Measurements from ENCODE around the gene GRWD1. TPM values are rescaled to one million over a fixed set of nuclear protein-coding genes. Genes with fewer than 3 reads are reported as not detected.

GRWD1 gene
- total RNA-seq, 8 experiments from 2014 or later, result 10.6 to 46.5 (median 21.8) TPM

DNA sequence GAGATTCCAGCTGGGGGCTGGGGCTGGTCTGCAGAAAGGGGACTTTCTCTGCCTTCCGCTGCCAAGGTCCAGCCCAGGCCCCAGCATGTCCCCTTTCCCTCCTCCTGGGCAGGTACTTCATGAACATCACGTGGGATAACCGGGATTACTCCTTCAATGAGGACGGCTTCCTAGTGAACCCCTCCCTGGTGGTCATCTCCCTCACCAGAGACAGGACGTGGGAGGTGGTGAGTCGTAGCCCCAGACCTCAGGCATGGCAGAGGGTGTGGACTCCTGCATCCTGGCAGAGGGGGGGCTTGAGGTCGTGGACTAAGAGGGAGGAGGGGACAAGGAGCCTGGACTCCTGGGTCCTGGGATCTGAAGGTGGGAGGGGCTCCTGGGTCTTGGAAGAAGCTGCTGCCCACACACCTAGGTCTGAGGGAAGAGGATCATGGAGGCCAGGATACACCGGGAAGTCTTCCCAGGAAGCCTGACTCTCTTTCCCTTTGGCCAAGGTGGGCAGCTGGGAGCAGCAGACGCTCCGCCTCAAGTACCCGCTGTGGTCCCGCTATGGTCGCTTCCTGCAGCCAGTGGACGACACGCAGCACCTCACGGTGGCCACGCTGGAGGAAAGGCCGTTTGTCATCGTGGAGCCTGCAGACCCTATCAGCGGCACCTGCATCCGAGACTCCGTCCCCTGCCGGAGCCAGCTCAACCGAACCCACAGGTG, 31.8 kb upstream of the GRWD1 start:
- in situ Hi-C loops (cut with MboI; ENCODE audit: low pct_unique_long_range_greater_than_20kb in 2 of 9, low sequenced_read_pairs in 9 of 9, unreplicated experiment in 9 of 9), result no loop called here
- WGBS, 10 experiments, result 4 to 100% (median 56%) methylated on average over 1 to 9 of the region's 24 CpGs; no CpG with 5 or more reads in 6 of the 10 experiments
- Histone ChIP-seq H3K27ac (no peak overlapping the region), H3K4me1 (replicated peaks in 1 of 2) (peaks cover 4 to 9% of the 10 kb centered on the region in 2 donors), H3K4me3 (no peak overlapping the region)
- ATAC-seq (replicated peaks in 6 of 8), result peak in 2 of 8 experiments; percentile 25 to 43

DNA sequence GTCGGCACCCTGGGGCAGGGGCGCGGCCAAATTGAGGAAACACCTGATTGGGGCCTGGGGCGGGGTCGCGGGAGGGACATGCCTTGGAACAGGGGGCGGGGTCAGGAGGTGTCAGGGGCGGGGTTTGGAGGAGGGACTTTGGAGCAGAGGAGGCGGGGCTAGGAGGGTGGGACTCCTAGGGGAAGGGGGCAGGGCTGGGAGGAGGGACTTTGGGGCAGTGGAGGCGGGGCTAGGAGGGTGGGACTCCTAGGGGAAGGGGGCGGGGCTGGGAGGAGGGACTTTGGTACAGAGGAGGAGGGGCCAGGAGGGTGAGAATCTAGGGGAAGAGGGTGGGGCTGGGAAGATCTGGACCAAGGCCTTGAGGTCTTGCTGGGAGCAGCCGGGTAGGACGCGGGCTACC, 30.4 kb upstream of the GRWD1 start:
- 40% methylated on average over 2 of the region's 14 CpGs; no CpG with 5 or more reads in 9 of the 10 experiments for WGBS, 10 experiments
- ATAC-seq (replicated peaks in 6 of 8), result peak in 6 of 8 experiments; percentile 25 to 77 (median 52)
- Histone ChIP-seq H3K4me1 (replicated peaks in 1 of 2) (peaks cover 4 to 9% of the 10 kb centered on the region in 2 donors), H3K4me3 (no peak overlapping the region), H3K27ac (no peak overlapping the region)
- in situ Hi-C loops (cut with MboI; ENCODE audit: low pct_unique_long_range_greater_than_20kb in 2 of 9, low sequenced_read_pairs in 9 of 9, unreplicated experiment in 9 of 9), result no loop called here

DNA sequence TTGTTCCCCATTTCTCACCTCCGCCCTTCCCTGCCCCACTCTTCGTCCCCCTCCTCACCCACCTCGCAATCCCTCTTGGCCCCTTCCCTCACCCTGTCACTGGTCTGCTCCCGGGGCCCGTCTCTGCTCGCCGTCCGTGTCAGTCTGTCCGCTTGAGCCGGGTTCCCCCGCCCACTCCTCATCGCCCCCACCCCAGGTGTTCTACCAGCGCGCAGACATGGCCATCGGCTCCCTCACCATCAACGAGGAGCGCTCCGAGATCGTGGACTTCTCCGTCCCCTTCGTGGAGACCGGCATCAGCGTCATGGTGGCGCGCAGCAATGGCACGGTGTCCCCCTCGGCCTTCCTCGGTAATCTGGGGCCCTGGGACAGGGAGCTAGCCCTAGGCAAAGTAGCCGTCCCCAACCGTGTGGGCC, 30.0 kb upstream of the GRWD1 start:
- 100% methylated on average over 3 of the region's 30 CpGs; no CpG with 5 or more reads in 9 of the 10 experiments for WGBS, 10 experiments
- ATAC-seq (replicated peaks in 6 of 8), result no peak
- no peak overlapping the region for H3K27ac ChIP-seq
- peaks cover 4 to 9% of the 10 kb centered on the region in 2 donors for H3K4me1 ChIP-seq (replicated peaks in 1 of 2)
- no peak overlapping the region for H3K4me3 ChIP-seq
- in situ Hi-C loops (cut with MboI; ENCODE audit: low pct_unique_long_range_greater_than_20kb in 2 of 9, low sequenced_read_pairs in 9 of 9, unreplicated experiment in 9 of 9), result no loop called here

DNA sequence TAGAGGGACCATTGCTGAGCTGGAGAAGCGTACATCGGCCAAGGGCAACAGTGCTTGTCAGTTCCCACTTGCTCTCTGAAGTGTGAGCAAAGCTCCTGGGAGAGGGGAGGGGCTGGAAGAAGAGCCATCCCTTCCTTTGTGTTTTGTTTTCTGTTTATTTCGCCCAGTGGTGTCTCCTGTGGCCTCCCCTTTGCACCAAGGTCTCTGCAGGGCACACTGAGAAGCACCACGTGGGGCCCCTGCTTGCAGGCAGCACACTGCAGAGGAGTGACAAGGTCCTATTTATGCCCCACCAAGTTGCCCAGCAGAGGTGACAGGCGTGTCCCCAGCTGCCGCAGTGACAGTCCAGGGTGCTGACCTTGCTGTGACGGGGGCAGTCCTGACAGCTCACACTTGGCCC, 28.4 kb upstream of the GRWD1 start:
- Histone ChIP-seq H3K4me1 (replicated peaks in 1 of 2) (peaks cover 4 to 9% of the 10 kb centered on the region in 2 donors), H3K27ac (no peak overlapping the region), H3K4me3 (no peak overlapping the region)
- ATAC-seq (replicated peaks in 6 of 8), result peak in 4 of 8 experiments; percentile 15 to 34 (median 25)
- 68 to 100% (median 77%) methylated on average over 1 to 4 of the region's 7 CpGs; no CpG with 5 or more reads in 5 of the 10 experiments for WGBS, 10 experiments
- in situ Hi-C loops (cut with MboI; ENCODE audit: low pct_unique_long_range_greater_than_20kb in 2 of 9, low sequenced_read_pairs in 9 of 9, unreplicated experiment in 9 of 9), result no loop called here

DNA sequence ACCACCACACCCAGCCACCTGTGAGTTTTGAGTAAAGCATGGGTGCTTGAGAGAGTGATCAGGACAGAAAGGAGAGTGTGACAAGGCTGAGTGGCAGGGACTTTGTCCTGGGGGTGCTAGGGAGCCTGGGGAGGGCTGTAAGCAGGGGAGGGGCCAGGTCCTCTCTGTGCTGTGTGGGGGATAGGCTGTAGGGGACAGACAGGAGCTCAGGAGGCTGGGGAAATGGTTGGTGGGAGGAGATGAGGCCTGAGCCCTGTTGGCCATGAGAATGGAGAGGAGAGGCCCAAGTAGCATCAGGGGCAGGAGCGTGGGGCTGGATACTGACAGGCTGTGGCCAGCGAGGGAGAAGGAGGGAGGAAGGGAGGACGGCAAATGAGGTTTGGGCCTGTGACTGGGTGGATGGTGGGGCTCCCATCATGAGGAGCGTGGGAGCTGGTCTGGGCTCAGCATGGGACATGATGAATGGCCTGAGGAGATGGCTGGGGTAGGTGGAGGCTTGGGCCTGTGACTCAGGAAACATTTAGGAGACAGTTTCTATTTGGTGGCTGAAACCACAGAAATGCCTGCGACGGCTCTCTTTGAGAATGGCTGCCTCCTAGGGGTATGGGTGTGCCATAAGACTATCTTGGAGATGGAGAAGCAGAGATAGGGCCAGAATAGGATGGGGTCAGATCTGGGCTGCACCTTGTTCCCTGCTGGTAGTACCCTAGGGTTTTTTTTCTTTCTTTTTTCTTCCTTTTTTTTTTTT, 27.3 kb upstream of the GRWD1 start:
- ATAC-seq (replicated peaks in 6 of 8), result peak in 2 of 8 experiments; percentile 24 to 39
- no peak overlapping the region for H3K27ac ChIP-seq
- peaks cover 4 to 9% of the 10 kb centered on the region in 2 donors for H3K4me1 ChIP-seq (replicated peaks in 1 of 2)
- 63 to 93% (median 78%) methylated on average over 2 to 4 of the region's 6 CpGs; no CpG with 5 or more reads in 6 of the 10 experiments for WGBS, 10 experiments
- in situ Hi-C loops (cut with MboI; ENCODE audit: low pct_unique_long_range_greater_than_20kb in 2 of 9, low sequenced_read_pairs in 9 of 9, unreplicated experiment in 9 of 9), result no loop called here
- no peak overlapping the region for H3K4me3 ChIP-seq

GRCh38 chr19:48419158-48419920, 26.4 kb upstream of the GRWD1 start:
- WGBS, 10 experiments, result 40 to 100% (median 74%) methylated on average over 1 to 7 of the region's 31 CpGs; no CpG with 5 or more reads in 2 of the 10 experiments
- peak in 7 of 8 experiments; percentile 23 to 73 (median 31) for ATAC-seq (replicated peaks in 6 of 8)
- no peak overlapping the region for H3K27ac ChIP-seq
- in situ Hi-C loops (cut with MboI; ENCODE audit: low pct_unique_long_range_greater_than_20kb in 2 of 9, low sequenced_read_pairs in 9 of 9, unreplicated experiment in 9 of 9), result no loop called here
- no peak overlapping the region for H3K4me3 ChIP-seq
- peaks cover 4% of the 10 kb centered on the region in 2 donors for H3K4me1 ChIP-seq (replicated peaks in 1 of 2)

DNA sequence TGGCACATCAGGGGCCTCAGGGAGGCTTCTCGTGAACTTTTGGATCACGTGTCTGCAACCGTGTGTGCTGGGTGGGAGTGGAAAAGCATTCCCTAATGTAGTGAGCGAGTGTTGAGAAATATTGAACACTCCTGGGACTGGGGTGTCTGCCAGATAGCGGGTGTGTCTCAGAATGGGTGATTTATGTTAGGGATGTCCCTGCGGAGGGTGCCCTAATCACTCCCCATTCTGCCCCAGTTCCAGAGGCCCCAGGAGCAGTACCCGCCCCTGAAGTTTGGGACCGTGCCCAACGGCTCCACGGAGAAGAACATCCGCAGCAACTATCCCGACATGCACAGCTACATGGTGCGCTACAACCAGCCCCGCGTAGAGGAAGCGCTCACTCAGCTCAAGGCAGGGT, 24.2 kb upstream of the GRWD1 start:
- in situ Hi-C loops (cut with MboI; ENCODE audit: low pct_unique_long_range_greater_than_20kb in 2 of 9, low sequenced_read_pairs in 9 of 9, unreplicated experiment in 9 of 9), result no loop called here

DNA sequence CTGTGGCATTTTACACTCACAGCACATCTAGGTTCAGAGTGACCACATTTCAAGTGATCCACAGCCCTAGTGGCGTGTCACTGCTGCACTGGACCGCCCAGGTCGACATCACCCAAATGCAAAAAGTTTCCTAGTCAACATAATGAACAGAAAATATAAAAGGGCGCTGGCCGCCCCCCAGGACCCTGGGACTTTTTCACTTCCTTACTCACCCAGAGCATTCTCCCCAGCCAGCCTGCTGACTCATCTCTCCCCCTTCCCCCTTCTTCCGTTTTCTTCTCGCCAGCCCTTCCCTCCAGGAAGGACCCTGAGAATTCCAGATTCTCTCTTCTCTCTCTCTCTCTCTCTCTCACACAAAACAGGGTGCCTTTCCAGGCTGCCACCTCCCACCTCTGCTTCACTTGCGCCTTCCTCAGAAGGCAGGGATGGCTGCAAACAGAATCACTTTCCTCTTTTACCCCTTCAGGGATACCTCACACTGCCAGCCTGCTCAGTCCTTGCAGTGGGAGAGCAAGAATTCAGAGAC, 21.0 kb upstream of the GRWD1 start:
- H3K27ac ChIP-seq, result peak overlapping the region in 1 of 2 donors; percentile 45
- ATAC-seq (replicated peaks in 6 of 8), result peak; percentile 37 to 66 (median 52)
- in situ Hi-C loops (cut with MboI; ENCODE audit: low pct_unique_long_range_greater_than_20kb in 2 of 9, low sequenced_read_pairs in 9 of 9, unreplicated experiment in 9 of 9), result no loop called here
- H3K4me1 ChIP-seq (replicated peaks in 1 of 2), result peaks cover 0 to 7% of the 10 kb centered on the region in 2 donors
- WGBS, 10 experiments, result 0 to 54% (median 36%) methylated on average over 1 to 7 of the region's 8 CpGs; no CpG with 5 or more reads in 2 of the 10 experiments
- no peak overlapping the region for H3K4me3 ChIP-seq

More for the DNA sequence above, 24.2 kb upstream of the GRWD1 start:
- Histone ChIP-seq H3K4me3 (no peak overlapping the region), H3K27ac (no peak overlapping the region), H3K4me1 (replicated peaks in 1 of 2) (peaks cover 4 to 12% of the 10 kb centered on the region in 2 donors)
- WGBS, 10 experiments, result 3 to 100% (median 82%) methylated on average over 1 to 5 of the region's 16 CpGs; no CpG with 5 or more reads in 4 of the 10 experiments
- ATAC-seq (replicated peaks in 6 of 8), result peak in 2 of 8 experiments; percentile 71 to 73

DNA sequence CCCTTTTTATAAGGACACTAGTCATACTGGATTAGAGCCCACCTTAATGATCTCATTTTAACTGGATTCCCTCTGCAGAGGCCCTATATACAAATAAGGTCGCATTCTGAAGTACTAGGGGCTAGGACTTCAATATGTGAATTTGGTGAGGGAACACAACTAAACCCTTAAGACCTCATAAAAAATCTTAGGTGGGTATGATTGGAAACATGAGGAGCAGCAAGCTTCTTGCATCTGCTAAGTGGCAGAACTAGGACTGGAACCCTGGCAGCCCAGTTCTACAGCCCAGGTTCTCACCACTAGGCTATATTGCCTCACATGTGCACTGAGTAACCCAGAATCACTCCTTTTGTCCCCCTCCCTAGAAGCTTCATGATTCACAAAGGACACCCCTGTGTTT, 17.1 kb upstream of the GRWD1 start:
- in situ Hi-C loops (cut with MboI; ENCODE audit: low pct_unique_long_range_greater_than_20kb in 2 of 9, low sequenced_read_pairs in 9 of 9, unreplicated experiment in 9 of 9), result no loop called here
- H3K4me3 ChIP-seq, result no peak overlapping the region
- no peak overlapping the region for H3K27ac ChIP-seq
- no peak for ATAC-seq (replicated peaks in 6 of 8)
- H3K4me1 ChIP-seq (replicated peaks in 1 of 2), result peaks cover 0 to 7% of the 10 kb centered on the region in 2 donors
- WGBS, 10 experiments, result 80 to 100% (median 83%) methylated on average over 1 of the region's 1 CpG; no CpG with 5 or more reads in 7 of the 10 experiments

GRCh38 chr19:48433337-48433736, 12.4 kb upstream of the GRWD1 start:
- in situ Hi-C loops (cut with MboI; ENCODE audit: low pct_unique_long_range_greater_than_20kb in 2 of 9, low sequenced_read_pairs in 9 of 9, unreplicated experiment in 9 of 9), result no loop called here
- 17 to 100% (median 85%) methylated on average over 1 to 4 of the region's 8 CpGs; no CpG with 5 or more reads in 1 of the 10 experiments for WGBS, 10 experiments
- Histone ChIP-seq H3K4me3 (no peak overlapping the region), H3K27ac (no peak overlapping the region), H3K4me1 (replicated peaks in 1 of 2) (no peaks in the 10 kb centered on the region)
- no peak for ATAC-seq (replicated peaks in 6 of 8)

DNA sequence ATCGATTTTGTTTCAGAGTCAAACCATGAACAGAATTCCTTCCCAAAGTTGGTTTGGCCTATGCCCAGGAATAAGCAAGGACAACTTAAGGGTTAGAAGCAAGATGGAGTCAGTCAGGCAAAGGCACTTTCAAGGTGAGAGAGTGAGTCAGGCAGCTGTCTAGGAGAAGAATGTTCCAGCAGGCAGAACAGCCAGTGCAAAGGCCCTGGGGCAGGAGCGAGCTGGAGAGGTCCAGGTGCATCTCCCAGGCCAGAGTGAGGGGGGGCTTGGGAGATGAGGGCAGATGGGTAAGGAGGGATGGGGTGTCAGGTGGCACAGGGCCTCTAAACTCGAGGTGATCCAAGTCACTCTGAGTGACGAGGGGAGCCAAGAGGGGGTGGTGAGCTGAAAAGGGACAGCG, 9.2 kb upstream of the GRWD1 start:
- Histone ChIP-seq H3K27ac (no peak overlapping the region), H3K4me3 (no peak overlapping the region), H3K4me1 (replicated peaks in 1 of 2) (no peaks in the 10 kb centered on the region)
- in situ Hi-C loops (cut with MboI; ENCODE audit: low pct_unique_long_range_greater_than_20kb in 2 of 9, low sequenced_read_pairs in 9 of 9, unreplicated experiment in 9 of 9), result no loop called here
- no peak for ATAC-seq (replicated peaks in 6 of 8)
- 59 to 86% (median 72%) methylated on average over 2 to 4 of the region's 5 CpGs; no CpG with 5 or more reads in 7 of the 10 experiments for WGBS, 10 experiments

DNA sequence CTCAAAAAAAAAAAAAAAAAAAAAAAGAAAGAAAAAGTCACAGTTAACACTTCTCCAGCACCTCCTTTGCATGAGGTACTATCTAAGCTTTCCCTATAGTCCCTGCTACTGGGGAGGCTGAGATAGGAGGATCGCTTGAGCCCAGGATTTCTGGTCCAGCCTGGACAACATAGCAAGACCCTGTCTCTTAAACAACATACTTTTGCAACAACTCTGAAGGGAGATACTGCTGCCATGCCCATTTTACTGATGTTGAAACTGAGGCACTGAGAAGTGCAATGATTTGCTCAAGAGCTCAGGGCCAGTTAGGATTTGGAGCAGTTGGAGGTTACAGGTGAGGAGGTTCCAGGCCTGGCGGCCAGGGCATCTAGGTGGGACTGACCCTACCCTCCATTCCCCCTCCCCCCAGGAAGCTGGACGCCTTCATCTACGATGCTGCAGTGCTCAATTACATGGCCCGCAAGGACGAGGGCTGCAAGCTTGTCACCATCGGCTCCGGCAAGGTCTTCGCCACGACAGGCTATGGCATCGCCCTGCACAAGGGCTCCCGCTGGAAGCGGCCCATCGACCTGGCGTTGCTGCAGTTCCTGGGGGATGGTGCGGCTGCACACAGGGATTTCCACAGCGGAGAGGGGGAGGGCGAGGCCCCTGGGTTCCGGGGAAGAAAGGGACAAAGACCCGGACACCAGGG, 4.3 kb upstream of the GRWD1 start:
- H3K4me3 ChIP-seq, result no peak overlapping the region
- 80 to 100% (median 90%) methylated on average over 1 to 12 of the region's 20 CpGs; no CpG with 5 or more reads in 3 of the 10 experiments for WGBS, 10 experiments
- ATAC-seq (replicated peaks in 6 of 8), result no peak

More for the DNA sequence above, 4.3 kb upstream of the GRWD1 start:
- in situ Hi-C loops (cut with MboI; ENCODE audit: low pct_unique_long_range_greater_than_20kb in 2 of 9, low sequenced_read_pairs in 9 of 9, unreplicated experiment in 9 of 9), result no loop called here
- peaks cover 11 to 12% of the 10 kb centered on the region in 2 donors for H3K4me1 ChIP-seq (replicated peaks in 1 of 2)
- H3K27ac ChIP-seq, result no peak overlapping the region

Data from motor neuron (in vitro differentiated cells).